HG03442 (cell line): ENCODE measurements around the gene PNLDC1.

Experiments
- ATAC-seq: cut with Tn5 transposase; IDR thresholded peaks from one replicate; pipeline ENCODE4 v1.9.1; 2021; ENCODE audit warnings: mild to moderate bottlenecking, moderate library complexity; ENCODE audit not compliant: unreplicated experiment

Gene PNLDC1, protein sequence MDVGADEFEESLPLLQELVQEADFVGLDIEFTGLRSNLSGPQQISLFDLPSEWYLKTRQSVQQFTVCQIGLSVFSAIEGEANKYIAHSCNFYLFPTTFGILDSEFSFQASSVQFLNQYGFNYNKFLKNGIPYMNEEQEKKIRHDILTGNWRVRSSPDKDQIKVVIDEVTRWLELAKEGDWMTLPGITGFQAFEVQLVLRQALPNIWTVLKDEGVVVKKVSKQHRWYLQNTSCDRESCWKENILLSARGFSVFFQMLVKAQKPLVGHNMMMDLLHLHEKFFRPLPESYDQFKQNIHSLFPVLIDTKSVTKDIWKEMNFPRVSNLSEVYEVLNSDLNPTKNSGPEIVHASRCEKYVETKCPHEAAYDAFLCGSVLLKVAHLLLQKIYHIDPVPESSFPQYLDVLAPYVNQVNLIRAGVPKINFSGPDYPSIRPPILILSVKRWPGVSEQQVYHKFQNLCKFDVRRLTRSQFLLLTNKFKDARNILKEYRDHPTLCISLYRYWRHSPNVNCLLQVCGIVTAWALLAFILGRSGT

DNA sequence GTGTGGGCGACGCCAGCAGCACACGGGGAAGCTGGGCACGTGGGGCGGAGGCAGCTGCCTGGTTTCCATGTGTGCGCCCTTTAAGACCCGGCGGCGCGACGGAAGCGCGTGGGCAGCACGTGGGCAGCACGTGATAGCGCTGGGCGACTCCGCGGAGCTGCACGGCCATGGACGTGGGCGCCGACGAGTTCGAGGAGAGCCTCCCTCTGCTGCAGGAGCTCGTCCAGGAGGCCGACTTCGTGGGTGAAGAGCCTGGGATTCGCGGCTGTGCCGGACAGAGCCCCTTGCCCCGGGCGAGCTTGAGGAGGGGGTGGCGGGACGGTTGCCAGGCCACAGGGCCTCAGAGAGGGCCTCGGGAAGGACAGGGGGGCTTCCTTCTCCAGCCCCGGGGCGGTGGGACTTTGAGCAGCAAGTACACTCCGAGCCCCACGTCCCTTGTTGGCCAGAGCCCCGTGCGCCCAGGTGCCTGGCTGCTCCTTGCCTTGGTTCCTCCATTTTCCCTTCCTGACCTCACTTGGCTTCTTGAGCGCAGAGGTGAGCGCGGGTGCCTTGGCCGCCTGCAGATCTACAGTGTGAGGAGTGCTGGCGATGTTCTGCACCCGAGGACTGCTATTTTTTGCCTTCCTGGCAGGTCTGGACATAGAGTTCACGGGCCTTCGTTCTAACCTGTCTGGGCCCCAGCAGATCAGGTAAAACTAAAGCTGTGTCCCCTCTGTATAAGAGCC is at the start of gene PNLDC1:
Gene PNLDC1 (plus strand): TSS at position 136 of the 725 bp plus-strand sequence. CDS start 32 bp downstream, at position 168.
- no peak for ATAC-seq

DNA sequence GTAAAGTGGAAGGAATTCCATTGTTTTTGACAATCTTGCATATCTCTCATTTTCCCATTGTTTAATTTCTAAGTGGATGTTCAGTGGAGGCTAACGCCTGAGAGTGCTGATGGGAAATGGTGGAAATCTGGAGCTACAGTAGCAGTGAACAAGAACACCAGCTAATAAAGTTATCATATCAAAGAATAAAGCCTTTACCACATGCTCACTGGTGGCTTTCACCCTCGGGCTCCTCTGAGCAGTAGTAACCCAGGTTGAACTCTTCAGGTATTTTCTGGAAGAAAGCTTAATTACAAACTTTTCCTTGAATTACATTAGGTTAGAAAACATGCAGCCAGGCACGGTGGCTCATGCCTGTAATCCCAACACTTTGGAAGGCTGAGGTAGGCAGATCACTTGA is 48.6 kb upstream of the PNLDC1 start:
- ATAC-seq: no peak

DNA sequence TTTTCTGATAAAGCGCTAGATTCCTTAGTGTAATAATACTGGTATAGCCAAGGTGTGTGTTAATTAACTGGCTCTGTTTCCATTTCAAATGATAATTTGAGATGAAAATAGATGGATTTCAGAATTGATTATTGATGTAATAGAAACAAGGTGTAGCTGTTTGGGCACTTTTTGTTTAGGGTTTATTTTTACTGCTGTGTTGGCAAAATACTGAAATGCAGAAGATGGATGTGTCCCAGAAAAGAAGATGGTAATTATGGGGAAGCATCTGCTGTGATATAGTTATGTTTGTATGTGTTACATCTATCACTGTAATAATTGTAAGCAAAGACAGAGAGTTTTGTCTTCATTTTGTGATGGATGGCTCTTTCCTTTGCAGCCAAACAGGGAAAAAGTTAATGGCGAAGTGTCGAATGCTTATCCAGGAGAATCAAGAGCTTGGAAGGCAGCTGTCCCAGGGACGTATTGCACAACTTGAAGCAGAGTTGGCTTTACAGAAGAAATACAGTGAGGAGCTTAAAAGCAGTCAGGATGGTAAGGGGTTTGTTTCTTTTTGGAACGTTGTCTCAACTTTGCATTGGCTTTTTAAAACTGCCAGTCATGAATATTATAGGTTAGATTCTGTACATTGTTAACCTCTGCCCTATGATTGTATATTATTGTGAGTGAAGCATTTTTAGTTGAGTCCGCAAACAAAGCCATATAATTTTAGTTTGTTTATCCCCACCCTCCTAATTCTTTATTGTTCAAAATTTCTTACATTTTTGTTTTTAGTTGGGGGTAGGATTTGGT is 46.8 kb upstream of the PNLDC1 start:
- no peak for ATAC-seq

DNA sequence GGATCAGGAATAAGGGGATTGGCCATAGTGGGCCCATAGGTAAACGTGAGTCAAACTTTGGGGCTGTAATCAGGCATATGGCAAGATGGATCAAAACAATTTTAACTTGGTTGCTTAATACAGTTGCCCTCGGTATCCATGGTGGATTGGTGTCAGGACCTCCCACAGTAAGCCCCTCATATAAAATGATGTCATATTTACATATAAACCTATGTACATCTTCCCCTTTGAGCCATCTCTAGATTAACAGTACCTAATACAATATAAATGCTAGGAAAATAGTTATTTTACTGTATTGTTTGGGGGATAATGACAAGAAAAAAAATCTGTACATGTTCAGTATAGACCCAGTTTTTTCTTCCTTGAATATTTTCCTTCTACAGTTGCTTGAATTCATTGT is 45.7 kb upstream of the PNLDC1 start:
- ATAC-seq: no peak

DNA sequence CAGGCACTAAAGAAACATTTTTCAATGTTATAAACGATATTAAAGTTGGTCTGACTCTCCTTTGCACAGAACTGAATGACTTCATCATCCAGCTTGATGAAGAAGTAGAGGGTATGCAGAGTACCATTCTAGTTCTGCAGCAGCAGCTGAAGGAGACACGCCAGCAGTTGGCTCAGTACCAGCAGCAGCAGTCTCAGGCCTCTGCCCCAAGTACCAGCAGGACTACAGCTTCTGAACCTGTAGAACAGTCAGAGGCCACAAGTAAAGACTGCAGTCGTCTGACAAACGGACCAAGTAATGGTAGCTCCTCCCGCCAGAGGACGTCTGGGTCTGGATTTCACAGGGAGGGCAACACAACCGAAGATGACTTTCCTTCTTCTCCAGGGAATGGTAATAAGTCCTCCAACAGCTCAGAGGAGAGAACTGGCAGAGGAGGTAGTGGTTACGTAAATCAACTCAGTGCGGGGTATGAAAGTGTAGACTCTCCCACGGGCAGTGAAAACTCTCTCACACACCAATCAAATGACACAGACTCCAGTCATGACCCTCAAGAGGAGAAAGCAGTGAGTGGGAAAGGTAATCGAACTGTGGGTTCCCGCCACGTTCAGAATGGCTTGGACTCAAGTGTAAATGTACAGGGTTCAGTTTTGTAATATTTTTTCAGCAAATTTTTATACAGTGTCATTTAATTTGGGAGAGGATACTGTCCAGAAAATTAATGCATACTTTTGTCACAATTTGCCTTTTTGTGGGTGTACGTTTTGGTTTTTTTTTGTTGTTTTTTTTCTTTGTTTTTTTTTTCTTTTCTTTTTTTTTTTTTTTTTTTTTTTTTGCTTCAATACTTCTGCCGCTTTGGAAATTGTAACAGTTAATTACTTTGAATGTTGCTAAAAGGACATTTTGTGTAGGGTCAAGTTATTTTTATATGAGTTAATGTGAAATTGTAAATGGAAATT is 44.8 kb upstream of the PNLDC1 start:
- ATAC-seq: no peak

DNA sequence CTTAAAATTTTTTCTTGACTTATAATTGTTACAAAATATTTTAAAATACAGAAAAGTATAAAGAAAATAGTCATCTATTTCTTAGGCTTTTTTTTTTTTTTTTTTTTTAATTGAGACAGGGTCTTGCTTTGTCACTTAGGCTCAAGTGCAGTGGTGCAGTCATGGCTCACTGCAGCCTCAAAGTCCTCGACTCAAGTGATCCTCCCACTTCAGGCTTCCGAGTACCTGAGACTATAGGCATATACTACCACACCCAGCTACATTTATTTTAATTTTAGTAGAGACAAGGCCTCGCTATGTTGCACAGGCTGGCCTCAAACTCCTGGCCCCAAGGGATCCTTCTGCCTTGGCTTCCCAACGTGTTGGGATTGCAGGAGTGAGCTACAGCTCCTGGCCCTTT is 43.6 kb upstream of the PNLDC1 start:
- ATAC-seq: no peak

DNA sequence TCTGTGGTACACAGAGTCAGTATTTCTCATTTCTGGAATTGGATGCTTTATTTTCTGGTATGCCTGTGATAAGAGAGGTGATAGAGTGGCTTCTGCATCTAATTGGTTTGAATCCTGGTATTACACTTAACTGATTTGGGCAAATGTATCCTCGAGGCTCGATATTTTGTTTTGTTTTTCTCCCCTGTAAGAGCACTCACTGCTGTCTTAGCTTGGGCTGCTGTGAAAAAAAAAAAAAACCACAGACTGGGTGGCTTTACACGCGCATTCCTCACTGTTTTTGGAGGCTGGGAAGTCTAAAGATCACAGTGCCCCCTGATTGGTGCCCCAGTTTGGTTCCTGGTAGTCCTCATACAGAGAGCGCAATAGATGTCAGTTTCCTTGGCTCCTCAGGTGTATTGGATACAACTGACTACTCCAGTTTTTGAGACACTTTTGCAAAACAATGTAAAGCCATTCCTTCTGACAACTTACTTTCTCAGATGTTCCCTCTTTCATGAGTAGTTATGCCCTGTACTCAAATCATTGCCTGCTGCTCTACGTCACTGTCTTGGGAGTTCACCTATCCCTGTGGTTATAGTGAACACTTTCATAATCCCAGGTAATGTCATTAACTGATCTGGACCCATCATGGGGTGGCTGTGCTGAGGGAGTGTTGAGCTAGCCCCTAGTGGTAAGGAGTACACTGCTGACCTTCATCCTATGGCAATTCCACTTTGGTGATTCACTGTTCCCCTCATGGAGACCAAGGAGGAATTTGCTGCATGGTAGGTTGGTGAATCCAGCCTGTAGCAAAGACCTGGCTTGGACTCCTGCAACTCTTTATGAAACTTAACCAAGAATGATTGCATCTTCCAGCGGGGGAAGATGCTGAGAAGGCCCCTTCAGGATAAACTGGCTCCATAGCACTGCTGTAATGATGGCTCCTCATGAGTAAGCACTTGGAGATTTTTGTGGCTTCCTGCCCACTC is 41.8 kb upstream of the PNLDC1 start:
- ATAC-seq: no peak

DNA sequence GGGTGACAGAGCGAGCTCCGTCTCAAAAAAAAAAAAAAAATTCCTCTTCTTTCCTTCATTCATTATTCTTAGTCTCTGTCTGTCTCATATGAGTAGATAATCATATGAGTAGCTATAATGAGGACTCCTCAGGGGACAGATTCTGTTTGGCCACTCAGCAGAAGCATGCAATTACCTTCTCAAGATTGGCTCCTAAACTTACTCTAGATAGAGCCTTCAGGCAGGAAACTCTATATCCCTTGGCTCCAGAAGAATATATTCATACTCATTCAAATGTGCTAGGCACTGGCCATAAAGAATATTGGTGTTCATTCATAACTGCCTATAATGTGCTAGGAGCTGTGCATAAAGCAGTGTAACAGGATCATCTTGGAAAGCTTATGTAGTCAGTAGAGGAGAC is 40.4 kb upstream of the PNLDC1 start:
- no peak for ATAC-seq

DNA sequence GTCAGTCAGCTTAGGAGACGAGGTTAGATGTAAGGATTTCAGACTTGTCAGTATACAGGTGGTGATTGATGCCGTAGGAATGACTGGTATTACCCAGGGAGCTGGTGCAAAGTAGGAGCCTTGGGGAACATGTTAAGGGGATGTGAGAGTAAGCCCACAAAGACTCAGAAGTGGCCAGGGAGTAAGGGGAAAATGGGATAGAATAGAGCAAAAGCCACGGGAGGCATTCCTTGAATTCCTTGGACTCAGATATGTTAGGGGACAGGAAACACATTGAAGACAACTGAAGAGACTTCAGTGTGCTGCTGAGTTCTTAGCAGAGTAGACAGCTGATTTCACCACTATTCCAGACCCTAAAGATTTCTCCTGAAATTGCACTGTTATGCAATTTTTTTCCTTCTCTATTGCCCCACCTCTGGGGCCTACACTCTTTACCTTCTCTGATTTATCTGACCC is 39.4 kb upstream of the PNLDC1 start:
- no peak for ATAC-seq

DNA sequence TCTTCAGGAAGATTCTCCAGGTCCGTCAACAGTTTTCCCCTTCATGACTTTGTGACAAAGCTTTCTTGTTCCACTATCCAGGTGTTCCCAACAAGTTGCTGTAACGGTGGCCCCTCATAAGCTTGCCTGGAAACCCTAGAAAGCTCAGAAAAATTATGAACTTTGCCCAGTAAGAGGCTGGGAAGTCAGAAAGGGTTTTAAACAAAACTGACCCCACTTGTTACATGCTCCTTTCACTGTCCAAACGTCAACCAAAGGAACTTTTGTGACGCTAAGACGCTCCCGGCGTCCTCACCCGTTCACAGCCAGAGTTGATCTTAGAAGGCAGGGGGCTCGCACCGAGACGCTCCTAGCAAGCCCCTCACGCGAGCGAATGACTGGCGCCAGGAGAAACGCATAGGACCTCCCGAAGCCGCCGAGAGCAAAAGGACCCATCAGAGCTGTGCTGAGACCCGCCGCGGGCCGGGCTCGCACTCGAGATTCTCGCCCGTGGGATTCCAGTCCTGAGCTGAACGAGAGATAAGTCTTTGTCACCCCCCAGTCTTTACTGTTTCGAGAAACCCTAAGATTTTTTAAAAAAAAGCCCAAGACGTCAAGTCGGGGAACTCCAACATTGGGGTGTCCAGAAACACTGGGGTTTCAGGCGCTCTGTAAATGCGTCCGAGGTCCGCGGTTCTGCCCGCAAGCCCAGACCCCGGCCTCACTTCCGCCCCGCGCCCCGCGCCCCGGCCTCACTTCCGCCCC is 38.8 kb upstream of the PNLDC1 start:
- no peak for ATAC-seq

DNA sequence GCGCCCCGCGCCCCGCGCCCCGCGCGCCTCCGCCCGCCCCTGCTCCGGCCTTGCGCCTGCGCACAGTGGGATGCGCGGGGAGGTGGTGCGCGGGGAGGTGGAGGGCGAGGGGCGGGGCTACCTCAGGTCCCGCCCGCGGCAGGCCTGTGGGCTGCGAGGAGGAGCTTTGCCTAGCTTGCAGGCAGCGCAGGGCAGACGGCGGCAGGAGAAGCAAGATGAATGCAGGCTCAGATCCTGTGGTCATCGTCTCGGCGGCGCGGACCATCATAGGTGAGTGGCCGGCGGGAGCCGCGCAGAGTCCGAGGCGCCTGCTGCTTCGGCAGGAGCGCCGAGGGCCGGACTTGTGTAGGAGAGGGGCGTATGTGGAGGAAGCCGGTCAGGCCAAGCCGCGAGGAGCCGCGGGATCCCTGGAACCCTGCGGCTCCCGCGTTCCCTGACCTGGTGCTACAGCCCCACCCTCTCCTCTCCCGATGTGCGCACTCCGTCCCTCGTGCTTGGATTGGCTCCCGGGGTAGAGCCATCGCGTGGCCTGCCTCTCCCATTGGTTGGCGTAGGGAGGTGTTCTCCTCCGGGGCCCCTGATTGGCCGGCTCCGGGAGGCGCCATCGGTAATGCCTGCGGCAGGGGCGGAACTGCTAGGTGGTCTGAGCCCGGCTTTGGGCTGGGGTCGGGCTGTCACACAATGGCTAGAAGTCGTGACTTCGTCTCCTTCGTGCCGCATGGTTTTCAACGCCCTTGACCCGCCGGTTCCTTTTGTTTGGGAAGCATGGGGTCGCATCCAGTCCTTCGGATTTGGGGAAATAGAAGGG is 38.0 kb upstream of the PNLDC1 start, which contains the start of gene ACAT2:
Gene ACAT2 (plus strand): TSS at position 173 of the 808 bp plus-strand sequence. CDS start 43 bp downstream, at position 216.
- peak; percentile 97 for ATAC-seq

DNA sequence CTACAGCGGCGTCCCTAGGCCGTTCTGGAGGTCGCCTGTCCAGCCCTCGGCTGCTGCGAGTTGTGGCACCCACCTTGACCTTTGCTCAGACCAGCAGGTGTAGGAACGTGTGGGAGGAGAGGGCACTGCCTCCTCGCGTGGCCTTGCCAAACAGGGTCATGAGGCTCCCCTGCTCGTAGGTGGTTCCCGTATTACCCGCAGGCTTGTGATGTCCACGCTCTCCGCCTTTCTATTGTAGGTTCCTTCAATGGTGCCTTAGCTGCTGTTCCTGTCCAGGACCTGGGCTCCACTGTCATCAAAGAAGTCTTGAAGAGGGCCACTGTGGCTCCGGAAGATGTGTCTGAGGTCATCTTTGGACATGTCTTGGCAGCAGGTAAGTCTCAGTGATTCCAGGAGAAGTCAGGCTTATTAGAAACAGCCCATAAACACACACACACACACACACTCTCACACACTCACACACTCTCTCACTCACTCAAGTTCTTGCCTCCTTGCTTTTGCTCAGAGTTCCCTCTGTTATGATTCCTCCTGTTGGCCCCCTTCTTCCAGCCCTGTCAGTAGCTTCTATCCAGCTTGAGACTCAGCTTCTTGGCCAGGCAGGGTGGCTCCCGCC is 37.3 kb upstream of the PNLDC1 start:
- ATAC-seq: no peak

DNA sequence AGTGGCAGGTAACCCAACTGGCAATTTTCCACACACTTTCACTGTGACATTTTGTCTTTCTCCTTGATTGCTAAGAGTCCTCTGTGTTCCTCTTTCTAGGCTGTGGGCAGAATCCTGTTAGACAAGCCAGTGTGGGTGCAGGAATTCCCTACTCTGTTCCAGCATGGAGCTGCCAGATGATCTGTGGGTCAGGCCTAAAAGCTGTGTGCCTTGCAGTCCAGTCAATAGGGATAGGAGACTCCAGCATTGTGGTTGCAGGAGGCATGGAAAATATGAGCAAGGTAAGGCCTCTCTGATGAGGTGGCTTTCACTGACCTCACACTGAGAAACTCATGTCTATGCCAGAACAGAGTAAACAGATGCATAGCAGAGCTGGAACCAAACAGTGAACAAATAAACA is 33.2 kb upstream of the PNLDC1 start:
- ATAC-seq: no peak

DNA sequence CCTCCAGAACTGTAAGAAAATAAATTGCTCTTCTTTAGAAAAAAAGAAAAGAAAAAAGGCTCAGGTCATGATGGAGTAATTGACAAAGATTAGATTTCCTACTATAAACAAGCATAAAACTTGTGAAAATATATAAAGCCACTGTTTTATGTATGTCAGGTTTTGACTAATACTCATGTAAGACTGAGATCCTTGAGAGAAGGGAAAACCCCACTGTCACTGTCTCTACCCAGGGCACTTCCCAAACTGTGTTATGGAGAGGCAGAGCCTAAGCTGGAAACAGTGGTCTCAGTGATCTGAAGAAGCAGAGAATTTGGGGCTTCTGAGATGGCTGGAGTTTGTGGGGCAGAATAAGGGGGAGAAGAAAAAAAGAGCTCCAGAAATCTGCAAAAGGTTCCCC is 30.6 kb upstream of the PNLDC1 start:
- ATAC-seq: no peak

DNA sequence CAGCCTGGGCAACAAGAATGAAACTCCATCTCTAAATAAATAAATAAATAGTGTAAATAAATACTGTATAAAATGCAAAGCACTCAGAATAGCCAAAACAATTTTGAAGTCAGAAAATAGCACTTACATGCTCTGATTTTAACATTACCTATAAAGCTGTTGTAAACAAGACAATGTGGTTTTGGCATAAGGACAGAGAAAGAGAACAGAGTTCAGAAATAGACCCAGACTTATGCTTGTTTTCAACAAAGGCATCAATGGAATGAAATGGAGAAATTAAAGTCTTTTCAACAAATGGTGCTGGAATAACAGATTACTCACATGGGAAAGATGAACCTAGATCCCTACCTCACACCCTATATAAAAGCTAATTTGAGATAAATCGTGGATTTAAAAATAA is 27.9 kb upstream of the PNLDC1 start:
- no peak for ATAC-seq

DNA sequence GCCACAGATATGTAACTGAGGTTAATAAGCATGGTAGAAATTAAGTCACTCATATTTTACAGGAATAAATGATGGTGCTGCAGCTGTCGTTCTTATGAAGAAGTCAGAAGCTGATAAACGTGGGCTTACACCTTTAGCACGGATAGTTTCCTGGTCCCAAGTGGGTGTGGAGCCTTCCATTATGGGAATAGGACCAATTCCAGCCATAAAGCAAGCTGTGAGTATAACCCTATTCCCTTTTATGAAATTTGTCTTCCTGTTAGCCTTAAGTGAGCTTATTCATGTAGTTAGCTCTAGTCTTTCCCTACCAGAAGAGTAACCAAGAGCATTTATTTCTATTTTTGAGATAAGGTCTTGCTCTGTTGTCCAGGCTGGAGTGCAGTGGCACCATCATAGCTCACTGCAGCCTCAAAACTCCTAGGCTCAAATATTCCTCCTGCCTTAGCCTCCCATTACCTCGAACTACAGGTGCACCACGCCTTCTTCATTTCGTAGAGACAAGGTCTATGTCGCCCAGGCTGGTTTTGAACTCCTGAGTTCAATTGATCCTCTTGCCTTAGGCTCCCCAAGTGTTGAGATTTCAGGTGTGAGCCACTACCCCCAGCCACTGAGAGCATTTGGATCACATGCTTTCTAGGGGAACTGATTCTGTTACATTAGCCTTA is 22.7 kb upstream of the PNLDC1 start:
- ATAC-seq: no peak
